HG02938 (cell line): Measurements from ENCODE around the gene SH3GL3.

Experiments used
- ATAC-seq: cut with Tn5 transposase; IDR thresholded peaks from one replicate; pipeline ENCODE4 v1.9.1; 2021; ENCODE audit warnings: mild to moderate bottlenecking, moderate library complexity; ENCODE audit not compliant: unreplicated experiment

SH3GL3 gene

GRCh38 chr15:83658430-83659416, 211.6 kb downstream of the SH3GL3 start:
- no peak for ATAC-seq

GRCh38 chr15:83659417-83659812, 212.3 kb downstream of the SH3GL3 start:
- ATAC-seq = no peak

- no peak for ATAC-seq
These were observed 218.3 kb downstream of the SH3GL3 start for GRCh38 chr15:83665480-83665879.
